ENCODE results near the gene TRAF6.

The TRAF6 gene

GRCh38 chr11:36441610-36442208 lies 68.4 kb downstream of the TRAF6 start:
- no peaks in the 10 kb centered on the region for H3K36me3 ChIP-seq
- no peak overlapping the region for H3K27ac ChIP-seq
- no peak overlapping the region for H3K4me3 ChIP-seq (ENCODE audit: low read depth, low read length)
- no peaks in the 10 kb centered on the region for H3K27me3 ChIP-seq (ENCODE audit: insufficient read depth, low read depth, severe bottlenecking)
- no peak for DNase-seq
- H3K9me3 ChIP-seq (ENCODE audit: severe bottlenecking): no peaks in the 10 kb centered on the region
- TF ChIP-seq CTCF (IDR thresholded peaks at IDR 0.05; ENCODE audit: low read depth, low read length): no peak

GRCh38 chr11:36438126-36438525 lies 71.9 kb downstream of the TRAF6 start:
- Histone ChIP-seq H3K4me3 (ENCODE audit: low read depth, low read length) (no peak overlapping the region), H3K36me3 (no peaks in the 10 kb centered on the region), H3K9me3 (ENCODE audit: severe bottlenecking) (no peaks in the 10 kb centered on the region), H3K27me3 (ENCODE audit: insufficient read depth, low read depth, severe bottlenecking) (no peaks in the 10 kb centered on the region), H3K27ac (no peak overlapping the region)
- no peak for TF ChIP-seq CTCF (IDR thresholded peaks at IDR 0.05; ENCODE audit: low read depth, low read length)
- DNase-seq: no peak

- Histone ChIP-seq H3K9me3 (ENCODE audit: severe bottlenecking) (no peaks in the 10 kb centered on the region), H3K27me3 (ENCODE audit: insufficient read depth, low read depth, severe bottlenecking) (no peaks in the 10 kb centered on the region), H3K36me3 (no peaks in the 10 kb centered on the region), H3K4me3 (ENCODE audit: low read depth, low read length) (no peak overlapping the region), H3K27ac (no peak overlapping the region)
- no peak for TF ChIP-seq CTCF (IDR thresholded peaks at IDR 0.05; ENCODE audit: low read depth, low read length)
- DNase-seq: no peak
Measured at GRCh38 chr11:36437413-36437812, 72.7 kb downstream of the TRAF6 start.

All from WERI-Rb-1 (cell line).